GM21717 (cell line): ENCODE results near the gene NCAPD2.
"Not testable (repeated sequence)": the region's sequence is repeated elsewhere in the genome, so short reads cannot be mapped to it uniquely, and the experiment has no call there.

Source experiments
- ATAC-seq: cut with Tn5 transposase; IDR thresholded peaks from one replicate; pipeline ENCODE4 v1.9.1; 2021; ENCODE audit warnings: mild to moderate bottlenecking, moderate library complexity; ENCODE audit not compliant: unreplicated experiment

Gene NCAPD2

GRCh38 chr12:6464531-6464930 lies 29.4 kb upstream of the NCAPD2 start:
- ATAC-seq: no peak

GRCh38 chr12:6465467-6466183 lies 28.3 kb upstream of the NCAPD2 start:
- ATAC-seq: no peak

- ATAC-seq: no peak
These were observed 27.7 kb upstream of the NCAPD2 start for GRCh38 chr12:6466184-6466573.

GRCh38 chr12:6466751-6467150 lies 27.2 kb upstream of the NCAPD2 start:
- ATAC-seq: not testable (repeated sequence)

GRCh38 chr12:6467571-6468282 lies 26.2 kb upstream of the NCAPD2 start:
- ATAC-seq: not testable (repeated sequence)

- ATAC-seq: no peak
These were observed 25.7 kb upstream of the NCAPD2 start for GRCh38 chr12:6468283-6468575.

- no peak for ATAC-seq
These were observed 24.8 kb upstream of the NCAPD2 start for GRCh38 chr12:6469092-6469491.

GRCh38 chr12:6469609-6470374 lies 24.1 kb upstream of the NCAPD2 start:
- ATAC-seq: peak; percentile 3

- peak; percentile 89 for ATAC-seq
These were observed 23.3 kb upstream of the NCAPD2 start, which contains the start of gene VAMP1 for GRCh38 chr12:6470375-6471163. Gene VAMP1, minus strand, starts transcription at chr12:6470677. Its CDS starts 146 bp downstream, at chr12:6470531.

GRCh38 chr12:6471989-6472360 lies 21.9 kb upstream of the NCAPD2 start:
- ATAC-seq: no peak

- no peak for ATAC-seq
These were observed 21.4 kb upstream of the NCAPD2 start for GRCh38 chr12:6472491-6472890.

GRCh38 chr12:6475233-6475975 lies 18.5 kb upstream of the NCAPD2 start:
- not testable (repeated sequence) for ATAC-seq

- no peak for ATAC-seq
These were observed 17.4 kb upstream of the NCAPD2 start for GRCh38 chr12:6476489-6476888.

- ATAC-seq: not testable (repeated sequence)
These were observed 16.1 kb upstream of the NCAPD2 start for GRCh38 chr12:6477601-6478377.

- ATAC-seq: no peak
These were observed 15.5 kb upstream of the NCAPD2 start for GRCh38 chr12:6478416-6478815.

GRCh38 chr12:6488240-6488639 lies 5.7 kb upstream of the NCAPD2 start:
- ATAC-seq: no peak

- no peak for ATAC-seq
These were observed 4.5 kb upstream of the NCAPD2 start for GRCh38 chr12:6489449-6489848.

GRCh38 chr12:6490673-6491072 lies 3.2 kb upstream of the NCAPD2 start:
- not testable (repeated sequence) for ATAC-seq

- peak; percentile 61 for ATAC-seq
These were observed 935 bp upstream of the NCAPD2 start, which contains the start of gene MRPL51 for GRCh38 chr12:6492838-6493496. Gene MRPL51, minus strand, starts transcription at chr12:6493262. Its CDS starts 126 bp downstream, at chr12:6493136.
